GM12865 (cell line): Measurements from ENCODE around the gene NGEF.

Experiments used
- DNase-seq: peaks from one replicate; pipeline ENCODE4 v3.0.0; 2010; ENCODE audit warnings: low read depth
- H3K4me3 ChIP-seq: 2 replicates; pipeline ENCODE4 v1.5.1; 2011; ENCODE audit warnings: mild to moderate bottlenecking, low read depth, low read length, control low read depth
- CTCF ChIP-seq: IDR thresholded peaks from 2 replicates; pipeline ENCODE4 v1.5.1; 2011; ENCODE audit warnings: low read length, control low read depth, low read depth, inconsistent platforms; ENCODE audit not compliant: insufficient read depth; ENCODE audit errors: missing control alignments

The NGEF gene

DNA sequence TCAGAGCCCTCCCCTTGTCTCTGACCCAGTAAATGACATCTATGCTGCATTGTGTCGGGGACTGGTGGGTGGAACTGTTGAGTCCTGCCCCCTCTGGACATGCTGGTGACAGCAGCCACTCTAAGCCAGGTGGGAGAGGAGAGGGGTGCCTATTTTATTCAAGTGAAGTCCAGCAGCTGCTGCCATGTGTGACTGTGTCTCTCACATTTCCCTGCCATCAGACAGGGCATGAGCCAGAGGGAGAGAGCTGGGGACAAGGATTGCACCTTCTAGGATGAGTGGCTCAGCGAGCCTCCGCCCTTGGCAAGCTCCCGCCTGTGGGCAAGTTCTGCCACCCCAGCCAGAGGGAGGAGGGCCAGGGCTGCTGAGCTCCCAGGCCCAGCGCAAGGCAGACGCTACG lies 13.7 kb downstream of the NGEF start:
- H3K4me3 ChIP-seq, result no peak overlapping the region
- TF ChIP-seq CTCF, result no peak
- DNase-seq, result peak; percentile 9

- TF ChIP-seq CTCF, result no peak
- no peak overlapping the region for H3K4me3 ChIP-seq
- DNase-seq, result no peak
Observed at GRCh38 chr2:232998666-232998985, 14.4 kb downstream of the NGEF start.

DNA sequence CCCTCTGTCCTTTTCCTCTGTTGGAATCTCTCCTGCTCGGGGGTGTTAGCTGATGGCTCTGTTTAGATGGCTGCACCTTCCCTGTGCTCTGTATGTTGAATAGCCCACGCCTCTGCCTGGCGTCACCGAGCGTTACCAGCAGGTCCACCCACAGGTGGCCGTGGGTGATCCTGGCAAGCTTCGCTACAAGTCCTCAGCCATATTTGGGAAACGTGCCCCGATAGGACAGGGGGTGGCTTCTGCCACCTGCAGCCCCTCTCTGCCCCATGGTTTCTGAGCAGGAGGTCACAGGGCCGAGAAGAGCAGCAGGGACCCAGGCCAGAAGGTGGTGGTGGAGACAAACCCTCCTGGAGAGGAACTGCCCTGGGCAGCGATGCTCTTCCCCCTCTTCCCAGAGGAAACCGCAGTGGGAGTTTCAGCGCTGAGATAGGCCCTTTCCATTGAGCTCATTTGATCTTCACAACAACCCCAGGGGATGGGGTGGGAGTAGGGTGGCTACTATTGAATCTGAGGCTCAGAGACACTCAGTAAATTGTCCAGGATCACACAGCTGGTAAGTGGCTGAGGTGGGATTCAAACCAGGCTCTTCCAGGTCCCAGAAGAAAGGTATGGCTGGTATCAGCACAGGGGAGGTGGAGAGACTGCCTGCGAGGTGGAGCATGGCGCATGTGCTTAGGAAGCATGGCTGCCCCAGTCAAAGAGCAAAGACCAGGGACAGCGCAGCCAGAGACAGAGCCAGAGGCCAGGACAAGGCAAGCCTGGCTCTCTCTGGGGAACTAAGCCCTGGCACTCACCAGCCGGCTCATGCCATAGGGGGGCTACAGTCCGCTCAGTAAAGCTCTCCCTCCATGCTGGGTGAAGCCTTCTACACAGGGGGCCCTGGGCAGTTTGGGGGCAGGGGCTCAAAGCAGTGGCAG lies 15.0 kb downstream of the NGEF start:
- no peak for DNase-seq
- TF ChIP-seq CTCF, result no peak

DNA sequence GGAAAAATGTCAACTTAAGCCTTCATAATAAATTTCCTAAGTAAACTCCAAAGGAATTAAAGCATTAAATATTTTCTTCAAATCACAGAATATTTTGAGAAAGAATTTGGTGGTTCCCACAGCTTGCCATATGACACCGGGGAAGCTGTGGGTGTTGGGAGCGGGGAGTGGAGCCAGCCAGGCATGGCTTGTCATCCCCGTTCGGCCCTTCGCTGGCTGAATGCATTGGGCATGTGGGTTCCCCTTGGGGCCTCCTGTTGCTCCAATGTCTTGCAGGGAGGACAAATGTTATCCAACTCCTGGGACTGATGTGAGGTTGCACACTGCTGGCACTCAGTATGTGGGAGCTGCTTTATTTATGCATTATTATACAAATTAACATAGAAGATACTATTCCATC lies 18.6 kb downstream of the NGEF start:
- DNase-seq, result no peak
- no peak for TF ChIP-seq CTCF
- H3K4me3 ChIP-seq, result no peak overlapping the region

More for the DNA sequence above, 15.0 kb downstream of the NGEF start:
- no peak overlapping the region for H3K4me3 ChIP-seq

DNA sequence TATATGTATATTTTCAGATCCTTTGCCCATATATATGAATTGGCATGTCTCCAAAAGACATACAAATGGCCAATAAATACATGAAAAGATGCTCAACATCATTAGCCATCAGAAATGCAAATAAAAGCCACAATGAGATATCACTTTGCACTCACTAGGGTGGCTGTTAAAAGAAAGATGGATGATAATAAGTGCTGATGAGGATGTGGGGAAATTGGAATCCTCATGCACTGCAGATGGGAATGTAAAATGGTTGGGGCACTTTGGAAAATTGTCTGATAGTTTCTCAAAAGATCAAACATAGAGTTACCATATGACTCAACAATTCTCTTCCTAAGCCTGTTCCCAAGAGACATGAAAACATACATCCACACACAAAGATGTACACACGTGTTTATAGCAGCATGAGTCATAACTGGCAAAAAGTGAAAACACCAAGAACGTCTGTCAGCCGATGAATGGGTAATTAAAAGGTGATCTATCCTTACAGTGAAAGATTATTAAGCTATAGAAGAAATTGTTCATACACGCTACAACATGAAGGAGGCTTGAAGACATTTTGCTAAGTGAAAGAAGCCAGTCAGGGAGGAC lies 19.7 kb downstream of the NGEF start:
- no peak for TF ChIP-seq CTCF
- no peak overlapping the region for H3K4me3 ChIP-seq
- DNase-seq, result no peak

DNA sequence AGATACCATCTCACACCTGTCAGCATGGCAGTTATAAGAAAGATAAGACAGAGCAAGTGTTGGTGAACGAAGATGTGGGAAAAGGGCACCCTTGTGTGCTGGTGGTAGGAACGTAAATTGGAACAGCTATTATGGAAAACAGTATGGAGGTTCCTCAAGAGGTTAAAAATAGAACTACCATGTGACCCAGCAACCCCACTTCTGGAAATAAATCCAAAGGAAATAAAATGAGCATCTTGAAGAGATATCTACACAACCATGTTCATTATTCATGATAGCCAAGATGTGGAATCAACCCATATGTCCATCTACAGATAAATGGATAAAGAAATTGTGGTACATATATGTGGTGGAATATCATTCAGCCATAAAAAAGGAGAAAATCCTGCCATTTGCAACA lies 26.9 kb downstream of the NGEF start:
- H3K4me3 ChIP-seq, result no peak overlapping the region
- no peak for DNase-seq
- TF ChIP-seq CTCF, result no peak
